ENCODE data around the gene MICB.

- TF ChIP-seq POLR2AphosphoS5 (IDR thresholded peaks at IDR 0.05; ENCODE audit: borderline replicate concordance, low read depth, low read length), result no peak
- no peak for TF ChIP-seq EZH2 (IDR thresholded peaks at IDR 0.05)
- no peak for TF ChIP-seq FOXP2 (optimal IDR thresholded peaks at IDR 0.05; ENCODE audit: control extremely low read depth, extremely low read length, insufficient read depth)
Observed at GRCh38 chr6:31556307-31556706, 58.4 kb downstream of the MICB start.
